HT1080 (cell line): Measurements from ENCODE around the gene PRSS12. TPM values are rescaled to one million over a fixed set of nuclear protein-coding genes. Genes with fewer than 3 reads are reported as not detected.

Experiments
- DNase-seq: peaks from one replicate; pipeline ENCODE4 v3.0.0-alpha.2; 2015; ENCODE audit warnings: low read depth
- total RNA-seq: library from RNA; depleted of rRNA; stranded (reverse); fragments of >200 nt; shearing (Covaris generic); gene quantifications from 2 replicates; pipeline ENCODE4 v1.2.3, GENCODE V29; 2014

PRSS12 gene
- total RNA-seq, 1 experiment from 2014 or later = 0.56 TPM

DNA sequence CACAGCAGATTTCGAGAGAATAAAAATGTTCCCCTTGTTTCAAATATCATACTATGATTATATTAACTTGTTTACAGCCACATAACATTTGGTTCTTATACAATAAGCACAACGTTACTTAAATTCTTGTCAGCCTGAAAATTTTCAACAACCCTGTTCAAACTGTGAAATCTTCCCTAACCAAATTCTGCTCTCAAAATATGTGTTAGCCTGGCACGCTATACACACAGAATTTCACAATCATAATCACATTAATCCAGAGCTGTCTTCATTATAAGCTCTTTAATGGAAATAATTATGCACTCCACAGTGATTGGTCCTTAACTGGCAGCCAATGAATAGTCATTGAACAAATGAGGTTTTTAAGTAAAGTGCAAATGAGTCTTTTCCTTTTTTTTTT lies 7.3 kb upstream of the PRSS12 start:
- DNase-seq = no peak

DNA sequence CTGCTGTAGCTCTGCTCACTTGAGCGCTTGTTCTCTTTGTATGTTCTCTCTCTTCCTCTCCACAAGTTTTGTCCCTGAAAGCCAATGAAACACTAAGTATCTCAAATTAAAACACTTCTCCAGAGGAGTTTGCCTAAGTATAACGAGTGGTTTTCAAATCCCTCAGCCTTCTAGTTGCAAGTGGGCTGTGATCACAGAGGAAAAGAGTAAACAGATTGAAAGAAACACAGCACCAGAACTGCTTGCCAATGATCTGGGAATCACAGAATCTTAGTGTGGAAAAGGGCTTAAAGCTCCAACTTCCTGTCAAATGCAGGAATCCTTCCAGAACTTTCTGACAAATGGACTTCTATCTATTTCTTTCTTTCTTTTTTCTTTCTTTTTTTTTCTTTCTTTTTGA lies 4.8 kb upstream of the PRSS12 start:
- no peak for DNase-seq

DNA sequence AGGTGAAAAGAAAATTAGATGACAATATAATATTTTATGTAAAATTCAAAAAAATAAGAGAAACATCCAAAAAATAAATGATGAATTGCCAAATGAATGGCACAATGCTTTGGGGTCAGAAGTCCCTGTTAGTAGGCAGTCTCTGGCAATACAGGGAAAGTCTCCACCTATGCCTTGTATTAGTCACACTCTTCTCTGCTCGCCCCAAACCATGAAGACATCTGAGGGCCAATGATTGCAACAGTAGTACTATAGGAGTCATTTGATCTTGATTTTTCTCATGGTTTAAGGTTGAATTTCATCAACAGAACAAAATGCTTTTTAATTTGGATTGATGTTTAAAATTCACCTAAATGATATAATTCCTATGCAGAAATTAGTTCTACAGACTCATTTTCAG lies 3.9 kb upstream of the PRSS12 start:
- DNase-seq = no peak

DNA sequence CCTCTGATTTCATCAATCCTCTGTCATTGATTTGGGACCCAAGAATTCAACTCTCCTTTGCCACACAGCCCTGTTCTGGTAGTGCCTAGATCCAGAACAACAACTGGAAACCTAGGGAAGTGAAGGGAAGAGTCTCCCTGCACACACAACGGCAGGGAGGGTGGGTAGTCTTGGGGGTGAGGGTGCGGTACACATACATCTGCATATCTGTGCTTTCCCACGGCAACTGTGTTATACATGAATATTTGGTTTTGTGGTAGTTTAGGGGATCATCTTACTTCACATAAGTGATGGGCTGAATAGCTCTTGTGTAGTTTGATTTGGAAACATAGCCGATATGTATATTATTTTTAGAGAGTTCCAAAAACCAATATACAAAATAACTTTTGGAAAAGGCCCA lies 3.3 kb upstream of the PRSS12 start:
- no peak for DNase-seq

DNA sequence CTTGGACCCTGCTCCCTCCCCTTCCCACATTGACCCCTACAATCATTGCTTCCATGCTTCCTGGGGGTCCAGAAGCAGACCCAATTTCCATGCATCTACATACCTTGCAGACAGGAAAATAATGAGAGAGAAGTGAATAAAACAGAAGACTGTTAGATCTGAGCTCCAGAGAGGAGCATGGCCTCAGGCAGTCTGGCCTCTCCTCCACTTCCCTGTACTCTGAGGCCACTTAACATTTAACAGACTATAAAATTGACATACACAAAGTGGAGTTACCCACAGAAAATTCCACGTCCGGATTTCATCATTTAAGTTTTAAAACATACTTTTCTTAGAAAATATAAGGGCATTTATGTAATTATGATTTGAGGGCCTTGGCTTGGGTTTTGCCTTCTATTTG lies 2.1 kb upstream of the PRSS12 start:
- no peak for DNase-seq

DNA sequence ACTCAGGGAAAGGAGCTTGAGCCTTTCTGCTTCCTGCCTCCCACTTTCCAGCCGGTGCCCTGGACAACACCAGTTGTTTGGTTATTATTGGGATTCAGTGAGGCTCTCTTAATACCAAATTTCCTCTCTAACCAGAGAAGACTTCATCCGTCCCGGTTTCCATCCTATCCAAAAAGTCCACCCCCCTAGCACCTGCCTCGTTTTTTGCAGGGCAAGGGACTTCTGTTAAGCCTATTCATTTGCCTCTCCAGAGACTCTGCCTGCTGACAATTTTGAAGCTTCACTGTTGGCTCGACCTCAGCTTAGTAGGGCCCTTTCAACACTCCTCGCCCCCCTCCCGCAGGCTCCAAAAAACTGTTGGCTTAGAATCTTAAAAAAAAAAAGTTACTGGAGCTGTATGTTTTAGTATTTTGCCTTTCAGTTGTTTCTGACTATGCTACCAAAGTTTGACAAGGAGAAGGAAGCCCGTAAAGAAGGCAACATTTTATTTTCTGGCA lies 779 bp upstream of the PRSS12 start:
- no peak for DNase-seq

DNA sequence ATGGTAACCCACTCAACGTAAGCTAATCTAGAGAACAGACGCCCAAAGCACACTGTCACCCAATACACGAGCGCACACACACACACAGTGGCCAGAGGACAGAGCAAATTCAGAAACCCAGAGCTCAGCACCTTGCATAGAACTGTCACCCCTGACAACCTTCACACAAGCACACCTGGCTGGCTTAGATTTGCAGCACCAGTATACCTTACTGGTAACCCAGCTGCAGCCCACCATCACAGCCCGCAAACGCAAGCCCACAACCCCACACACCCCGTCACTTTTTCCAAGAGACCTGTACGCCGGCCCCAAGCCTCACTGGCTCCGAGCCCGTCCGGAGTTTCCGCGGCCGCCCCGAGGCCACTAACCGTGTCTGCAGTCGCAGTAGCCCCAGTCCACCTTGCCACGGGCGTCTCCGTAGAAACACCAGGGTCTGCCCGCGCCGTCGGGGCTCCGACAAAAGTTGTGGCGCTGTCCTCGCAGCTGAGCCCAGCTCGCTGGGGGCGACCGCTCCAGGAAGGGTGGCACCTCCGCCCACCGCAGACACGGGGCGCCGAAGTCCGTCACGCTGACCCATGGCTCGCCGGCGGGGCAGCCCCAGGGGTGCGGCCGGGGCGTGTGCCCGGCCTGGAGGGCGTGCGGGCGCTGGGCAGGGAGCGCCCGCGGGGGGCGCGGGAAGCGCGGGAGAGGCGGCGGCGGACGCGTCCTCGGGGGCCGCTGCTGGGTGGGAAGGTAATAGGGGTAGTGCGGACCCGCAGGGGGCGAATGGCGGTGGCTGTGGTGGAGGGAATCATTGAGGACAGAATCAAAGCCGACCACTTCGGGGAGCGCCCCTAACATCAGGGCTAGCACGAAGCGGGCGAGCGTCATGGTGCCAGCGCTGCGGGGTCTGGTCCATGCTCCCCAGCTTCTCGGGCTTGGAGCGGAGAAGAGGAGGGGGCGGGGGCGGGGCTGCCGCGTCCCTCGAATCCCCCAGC lies 664 bp downstream of the PRSS12 start:
- no peak for DNase-seq

DNA sequence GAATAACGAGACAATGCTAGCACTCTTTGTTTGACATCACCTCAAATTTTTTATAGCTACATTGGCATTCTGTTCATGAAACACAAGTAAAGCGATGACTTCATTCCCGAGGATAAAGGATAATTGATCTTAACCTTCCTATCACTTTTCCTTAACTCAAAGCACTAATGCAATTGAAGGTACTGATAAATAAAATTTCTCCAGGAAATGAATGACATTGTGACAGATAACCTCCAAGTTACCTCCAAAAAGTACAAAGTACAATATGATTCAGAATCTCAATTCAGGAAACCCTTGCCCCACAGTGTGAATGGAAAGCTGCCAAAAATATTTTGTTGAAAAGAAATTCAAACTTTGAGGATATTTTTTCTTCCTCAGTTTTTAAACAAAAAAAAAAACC lies 1.8 kb downstream of the PRSS12 start:
- no peak for DNase-seq

DNA sequence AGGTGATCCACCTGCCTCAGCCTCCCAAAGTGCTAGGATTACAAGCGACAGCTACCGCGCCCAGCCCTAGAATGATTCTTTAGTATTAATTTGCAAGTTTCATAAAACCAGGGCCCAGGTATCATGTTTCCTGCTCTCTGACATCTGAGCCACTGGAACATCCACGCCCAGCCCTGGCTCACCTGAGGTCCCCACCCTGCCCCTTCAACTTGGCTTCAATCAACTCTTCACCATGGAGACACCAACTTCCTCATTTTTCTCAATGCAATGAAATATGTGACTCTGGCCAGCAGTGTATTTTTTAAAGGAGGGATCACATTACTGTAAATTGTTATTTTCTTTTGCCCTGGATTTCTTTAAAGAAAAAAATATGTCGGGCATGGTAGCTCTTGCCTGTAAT lies 3.9 kb downstream of the PRSS12 start:
- DNase-seq = no peak

DNA sequence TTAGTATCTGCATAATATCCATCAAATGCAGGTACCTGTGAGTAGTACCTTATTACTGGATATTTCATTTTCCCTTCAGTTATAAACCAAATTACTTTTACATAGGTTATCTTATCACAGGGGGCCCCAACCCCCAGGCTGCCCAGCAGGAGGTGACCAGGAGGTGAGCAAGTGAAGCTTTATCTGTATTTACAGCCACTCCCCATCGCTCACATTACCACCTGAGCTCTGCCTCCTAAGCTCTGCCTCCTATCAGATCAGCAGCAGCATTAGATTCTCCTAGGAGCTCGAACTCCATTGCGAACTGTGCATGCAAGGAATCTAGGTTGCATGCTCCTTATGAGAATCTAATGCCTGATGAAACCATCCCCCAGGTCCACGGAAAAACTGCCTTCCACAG lies 6.3 kb downstream of the PRSS12 start:
- no peak for DNase-seq

DNA sequence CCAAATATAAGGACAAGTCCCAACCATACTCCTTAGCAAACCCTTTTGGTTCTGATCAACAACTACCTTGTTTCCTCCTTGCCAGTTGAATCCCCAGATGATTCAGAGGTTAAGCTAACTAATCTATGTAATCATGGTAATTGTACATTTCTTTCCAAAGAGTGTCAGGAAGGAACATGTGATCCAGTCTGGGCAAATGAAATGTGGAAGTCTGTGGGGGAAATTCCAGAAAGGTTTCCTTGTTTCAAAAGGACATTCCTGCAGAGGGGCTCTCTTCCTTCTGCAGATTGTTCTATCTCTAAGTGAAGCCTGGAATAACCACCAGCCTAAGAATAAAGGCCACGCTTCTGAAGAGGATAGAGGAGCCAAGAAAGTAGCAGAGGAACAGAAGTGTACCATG lies 7.0 kb downstream of the PRSS12 start:
- DNase-seq = peak; percentile 13

DNA sequence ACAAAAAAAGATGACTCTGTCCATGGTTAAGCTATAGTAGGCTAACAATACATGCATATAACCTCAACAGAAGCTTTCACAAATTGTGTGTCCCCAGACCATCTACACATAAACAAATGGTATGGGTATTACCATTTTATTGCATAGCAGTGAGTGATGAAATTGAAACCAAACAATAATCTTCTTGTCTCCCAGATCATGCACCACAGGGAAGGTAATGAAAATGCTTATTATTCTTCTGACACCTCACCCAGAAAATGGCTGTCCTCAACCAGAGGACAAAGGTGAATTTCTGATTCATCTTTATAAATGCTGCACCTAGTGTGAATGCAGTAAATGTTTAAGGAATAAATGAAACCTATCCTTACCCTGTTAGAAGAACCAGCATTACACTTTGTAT lies 8.0 kb downstream of the PRSS12 start:
- DNase-seq = no peak

DNA sequence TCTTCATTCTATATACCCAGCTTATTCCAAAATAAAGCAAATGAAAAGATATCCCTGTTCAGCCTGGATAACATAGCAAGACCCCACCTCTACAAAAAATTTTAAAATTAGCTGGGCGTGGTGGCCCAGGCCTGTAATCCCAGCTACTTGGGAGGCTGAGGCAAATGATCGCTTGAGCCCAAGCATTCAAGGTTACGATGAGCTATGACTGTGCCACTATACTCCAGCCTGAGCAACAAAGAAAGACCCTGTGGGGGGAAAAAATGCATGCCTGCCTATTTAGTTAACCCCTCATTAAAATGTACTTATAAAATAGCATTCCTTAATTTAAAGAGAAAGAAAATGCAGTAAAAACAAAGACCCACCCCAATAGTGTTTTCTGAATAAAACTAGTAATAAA lies 9.3 kb downstream of the PRSS12 start:
- no peak for DNase-seq

DNA sequence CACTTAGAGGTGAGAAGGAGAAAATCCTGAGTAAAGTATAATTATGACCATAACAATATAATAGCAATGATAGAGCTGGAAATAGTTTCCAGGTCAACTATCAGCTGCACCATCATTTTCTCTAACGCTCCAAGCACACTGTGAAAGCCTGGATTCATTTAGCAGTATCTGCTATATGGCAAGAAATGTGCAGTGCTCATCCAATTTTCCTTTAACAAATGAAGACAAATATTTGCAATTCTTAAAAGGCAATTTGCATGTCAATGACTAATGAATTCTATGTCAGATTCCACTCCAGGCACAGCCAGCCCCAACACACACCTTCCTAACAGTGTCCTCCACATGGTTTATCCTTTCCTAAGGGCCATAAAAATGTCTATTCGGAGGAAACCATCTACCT lies 12.7 kb downstream of the PRSS12 start:
- no peak for DNase-seq

DNA sequence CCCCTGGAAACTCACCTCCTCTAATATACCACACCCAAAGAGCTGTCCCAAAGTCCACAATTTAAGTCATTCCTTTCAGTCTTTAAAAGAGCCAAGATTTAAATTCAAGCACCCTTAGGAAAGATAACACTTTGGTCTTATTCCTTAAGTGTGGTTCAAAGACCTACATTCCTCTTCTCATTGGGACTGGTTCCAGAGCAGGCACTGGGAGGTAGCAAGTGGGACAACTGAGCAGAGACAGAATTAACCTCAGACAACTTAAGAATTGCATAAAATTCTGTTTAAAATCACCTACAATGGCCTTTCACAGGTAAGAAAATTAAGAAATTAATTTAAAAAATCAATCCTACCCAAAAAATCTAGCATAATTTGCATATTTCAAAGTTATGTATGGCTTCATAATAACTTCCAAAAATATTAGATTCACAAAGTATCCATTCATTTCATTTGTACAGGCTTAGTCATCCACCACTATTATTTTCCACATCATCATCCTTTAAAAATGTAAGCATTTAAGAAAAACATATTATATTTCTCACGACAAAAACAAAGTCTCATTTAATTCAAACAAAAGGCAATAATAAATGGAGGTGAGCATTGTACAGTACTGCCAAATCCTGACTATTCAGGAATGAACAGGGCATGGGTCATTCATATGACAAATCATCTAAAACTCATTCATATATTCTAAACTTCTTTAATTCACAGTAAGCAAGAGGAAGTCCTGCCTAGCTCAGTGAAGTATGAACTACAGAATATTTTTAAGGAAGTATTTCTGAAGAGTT lies 13.6 kb downstream of the PRSS12 start:
- peak; percentile 60 for DNase-seq

DNA sequence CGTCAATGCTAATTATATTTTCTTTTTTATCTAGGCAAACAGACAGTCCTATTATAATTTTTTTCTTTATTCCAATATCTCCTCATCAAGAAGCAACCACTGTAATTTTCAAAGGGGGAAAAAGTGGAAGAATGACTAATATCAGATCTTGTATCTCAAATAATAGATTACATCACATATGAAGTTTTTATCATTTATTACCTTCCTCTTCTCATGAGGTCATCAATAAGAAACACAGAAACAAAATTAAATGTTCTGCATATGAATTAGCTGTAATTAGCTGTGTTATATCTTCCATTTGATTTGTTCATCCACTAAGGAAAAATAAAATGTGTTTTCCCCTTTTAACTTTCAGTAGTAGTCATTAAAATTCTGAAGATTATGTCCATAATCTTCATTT lies 14.3 kb downstream of the PRSS12 start:
- no peak for DNase-seq

DNA sequence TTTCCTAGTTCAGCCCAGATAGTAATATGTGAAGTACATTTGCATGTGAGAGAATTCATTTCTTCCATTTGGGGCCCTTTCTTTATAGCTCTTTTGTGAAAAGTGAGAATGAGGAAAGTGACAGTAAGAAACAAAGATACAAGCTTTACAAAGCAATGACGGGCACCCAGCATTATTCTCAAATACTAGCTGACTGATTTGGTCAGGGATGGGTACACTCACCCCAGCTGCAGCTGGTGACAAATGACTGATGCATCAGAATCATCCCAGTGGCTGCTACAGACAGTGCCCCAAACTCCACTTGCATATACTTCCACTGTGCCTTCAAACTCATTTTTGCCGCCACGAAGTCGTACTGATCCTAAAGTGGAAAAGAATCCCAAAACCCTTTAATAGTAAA lies 14.8 kb downstream of the PRSS12 start:
- peak; percentile 15 for DNase-seq

DNA sequence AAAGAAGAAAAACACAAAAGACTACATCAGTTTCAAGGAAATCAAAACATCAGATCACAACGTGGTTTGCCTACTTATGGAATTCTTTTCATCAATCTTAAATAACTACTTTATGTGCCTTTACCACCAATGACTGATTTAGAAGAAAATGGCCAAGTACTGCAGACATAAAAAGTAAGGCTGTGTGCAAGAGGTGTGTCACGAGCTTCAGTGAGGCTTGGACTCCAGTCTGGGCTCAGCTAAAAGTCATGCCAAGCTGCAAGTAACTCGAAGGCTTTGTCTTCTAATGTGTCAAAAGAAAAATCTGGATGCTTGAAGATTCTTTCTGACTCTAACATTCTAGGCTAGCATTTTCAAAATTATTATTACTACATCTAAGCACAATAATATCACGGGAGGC lies 17.0 kb downstream of the PRSS12 start:
- DNase-seq = no peak

DNA sequence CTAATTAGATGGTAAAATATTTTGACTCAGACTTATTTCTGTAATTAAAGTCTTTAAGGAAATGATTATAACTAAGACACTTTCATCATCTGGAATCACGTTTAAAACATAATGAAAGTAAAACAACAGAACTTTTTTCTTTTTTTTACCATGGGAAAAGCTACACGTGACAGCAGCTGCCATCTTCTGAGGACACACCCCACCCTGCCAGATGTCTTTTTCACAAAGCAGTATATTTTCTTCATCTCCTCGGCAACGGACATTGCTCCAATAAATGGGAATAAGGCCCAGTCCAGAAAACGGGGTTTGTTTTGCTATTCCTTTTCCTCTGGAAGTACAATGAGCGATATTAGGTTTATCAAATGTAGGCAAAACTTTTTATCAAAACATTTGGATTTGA lies 17.5 kb downstream of the PRSS12 start:
- DNase-seq = no peak

DNA sequence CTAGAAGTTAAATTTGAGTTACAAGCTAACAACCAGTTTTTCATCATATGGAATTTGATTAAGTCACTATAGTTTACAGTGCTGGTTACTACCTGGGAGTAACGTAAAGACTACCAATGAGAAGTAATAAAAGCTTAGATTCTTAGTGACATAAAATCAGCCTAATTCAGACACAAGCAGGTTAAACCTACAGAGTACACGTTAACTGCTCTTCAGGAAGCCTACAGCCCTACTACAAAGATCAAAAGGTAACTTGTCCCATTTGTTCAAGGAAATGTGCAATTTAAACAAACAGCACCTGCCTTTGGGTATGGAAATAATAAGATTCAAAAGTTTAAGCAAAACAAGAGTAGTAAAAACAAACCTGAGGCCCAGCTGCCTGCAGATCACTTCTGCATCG lies 21.5 kb downstream of the PRSS12 start:
- DNase-seq = no peak

DNA sequence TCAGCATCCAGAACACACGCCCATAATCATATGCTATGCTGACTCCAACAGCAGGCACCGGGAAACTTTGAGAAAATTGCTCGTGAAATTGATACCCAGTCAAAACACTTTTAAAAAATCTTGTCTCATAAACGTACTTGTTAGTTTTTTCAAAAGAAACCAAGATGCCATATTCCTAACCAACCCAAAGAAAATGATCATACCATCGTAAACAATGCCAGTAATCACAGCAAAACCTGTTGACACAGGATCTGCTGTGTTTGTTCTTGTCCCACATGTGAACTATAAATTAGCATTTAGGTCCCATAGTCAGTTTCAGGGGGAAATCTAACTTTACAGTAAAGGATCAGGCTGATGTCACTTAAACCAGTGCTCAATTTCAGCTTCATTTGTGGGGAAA lies 23.0 kb downstream of the PRSS12 start:
- DNase-seq = no peak

DNA sequence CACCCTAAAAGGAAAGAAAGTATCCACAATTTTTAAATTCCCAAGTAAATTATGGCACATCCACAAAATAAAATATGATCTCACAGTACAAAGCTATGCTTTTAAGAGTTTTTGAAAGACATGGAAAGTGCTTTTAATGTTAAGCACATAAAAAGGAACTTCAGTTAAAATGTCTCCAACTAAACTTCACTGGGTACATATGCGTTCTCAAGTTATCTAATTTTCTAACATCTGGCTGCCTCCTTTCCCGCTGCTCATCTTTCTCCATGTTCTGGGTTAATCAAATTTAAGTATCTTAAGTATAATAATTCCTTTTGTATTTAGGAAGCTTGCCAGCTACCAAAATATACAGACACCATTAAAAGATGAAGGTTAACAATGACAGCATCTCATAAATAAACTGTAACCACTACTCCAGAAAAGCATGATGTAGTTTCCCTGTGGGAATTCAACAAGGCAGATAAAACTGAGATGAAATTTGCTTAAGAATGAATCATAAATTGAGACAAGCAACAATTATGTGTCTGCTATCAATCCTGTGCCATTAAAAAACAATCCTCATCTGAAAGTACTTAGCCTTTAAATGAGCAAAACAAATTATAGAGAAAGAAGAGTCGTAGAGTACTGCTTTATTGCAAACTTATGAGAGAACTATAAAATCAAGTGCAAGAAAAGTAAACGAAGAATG lies 25.1 kb downstream of the PRSS12 start:
- DNase-seq = no peak
